Measurements from ENCODE around the gene CNTNAP5.

Gene CNTNAP5

GRCh38 chr2:124065636-124066035, 40.5 kb downstream of the CNTNAP5 start:
- no peak for DNase-seq

- no peak for DNase-seq
Measured at GRCh38 chr2:124066776-124067175, 41.7 kb downstream of the CNTNAP5 start.

DNA sequence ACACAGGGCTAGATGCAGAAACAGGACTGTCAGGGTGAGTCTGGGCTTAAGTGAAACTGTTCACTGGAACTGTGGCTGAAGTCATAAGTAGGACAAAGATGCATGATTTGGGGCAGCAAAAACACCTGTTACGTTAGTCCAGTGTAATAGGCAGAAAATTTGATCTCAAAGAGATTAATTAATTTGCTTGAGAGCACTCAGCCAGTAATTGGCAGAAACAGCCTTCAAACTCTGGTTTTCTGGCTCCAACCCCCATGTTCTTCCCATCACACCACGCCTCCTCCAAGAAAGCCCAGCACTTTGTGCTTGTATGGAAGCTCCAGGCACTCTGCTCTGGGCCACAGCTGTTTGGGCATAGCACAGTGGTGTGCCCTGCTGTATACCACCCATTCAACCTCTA, 54.0 kb downstream of the CNTNAP5 start:
- DNase-seq = no peak

DNA sequence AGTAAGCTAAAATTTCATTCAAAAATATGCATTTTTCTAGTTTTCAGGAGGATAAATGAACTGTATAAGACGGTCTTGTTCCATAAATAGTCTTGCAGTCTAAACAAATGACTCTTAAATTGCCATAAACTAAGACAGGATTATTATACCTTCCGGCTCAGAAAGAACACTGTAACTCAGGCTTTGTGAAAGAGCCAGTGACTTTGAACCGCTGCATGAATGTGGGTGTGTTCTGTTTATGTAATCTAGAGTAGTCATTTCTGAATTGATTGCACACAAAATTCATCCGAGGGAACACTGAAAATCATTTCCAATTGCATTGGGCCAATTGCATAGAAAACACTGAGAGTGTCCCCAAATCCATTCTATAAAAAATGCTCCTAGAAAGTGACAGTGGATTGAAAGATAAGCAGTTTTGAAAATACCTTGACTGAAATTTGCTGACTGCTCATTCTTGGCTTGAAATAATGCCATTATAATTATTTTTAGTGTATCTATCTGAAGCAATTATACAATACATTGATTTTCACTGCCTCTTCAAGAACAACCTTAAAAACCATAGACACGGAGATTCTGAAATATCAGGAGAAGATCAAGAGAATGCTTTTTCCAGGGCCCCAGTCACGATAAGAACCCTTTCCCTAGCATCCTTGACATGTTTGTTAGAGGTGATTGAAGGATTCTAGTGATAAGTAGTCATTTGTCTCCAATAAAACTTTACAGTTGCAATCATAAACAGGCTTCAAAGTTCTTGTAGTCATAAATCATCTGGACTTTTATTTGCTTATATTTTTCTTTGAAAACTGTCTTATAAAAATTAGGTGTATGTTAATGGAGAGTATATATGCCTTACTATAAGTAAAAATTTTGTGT, 55.4 kb downstream of the CNTNAP5 start:
- no peak for DNase-seq

- no peak for DNase-seq
Measured at GRCh38 chr2:124081154-124081716, 56.1 kb downstream of the CNTNAP5 start.

DNA sequence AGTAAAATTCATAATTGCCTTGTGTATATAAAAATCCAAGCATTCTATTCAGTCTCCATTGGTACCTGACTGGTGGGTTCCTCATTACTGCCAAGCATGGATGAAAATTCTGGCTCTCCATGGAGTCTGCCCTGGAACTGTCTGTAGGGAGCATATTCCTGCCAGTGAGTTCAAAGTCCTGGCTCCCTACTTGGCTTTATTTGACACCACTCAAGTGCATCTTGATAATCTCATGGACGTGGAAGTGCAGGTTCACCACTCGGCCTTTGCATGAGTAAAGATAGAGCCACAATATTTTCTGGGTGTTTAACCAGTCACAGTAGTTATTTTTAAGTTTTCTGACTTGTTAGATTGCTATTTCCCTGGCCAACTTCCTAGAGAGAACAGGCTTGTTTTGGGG, 63.5 kb downstream of the CNTNAP5 start:
- no peak for DNase-seq

- no peak for DNase-seq
Measured at GRCh38 chr2:124091721-124092120, 66.6 kb downstream of the CNTNAP5 start.

- no peak for DNase-seq
Measured at GRCh38 chr2:124092651-124093050, 67.6 kb downstream of the CNTNAP5 start.

DNA sequence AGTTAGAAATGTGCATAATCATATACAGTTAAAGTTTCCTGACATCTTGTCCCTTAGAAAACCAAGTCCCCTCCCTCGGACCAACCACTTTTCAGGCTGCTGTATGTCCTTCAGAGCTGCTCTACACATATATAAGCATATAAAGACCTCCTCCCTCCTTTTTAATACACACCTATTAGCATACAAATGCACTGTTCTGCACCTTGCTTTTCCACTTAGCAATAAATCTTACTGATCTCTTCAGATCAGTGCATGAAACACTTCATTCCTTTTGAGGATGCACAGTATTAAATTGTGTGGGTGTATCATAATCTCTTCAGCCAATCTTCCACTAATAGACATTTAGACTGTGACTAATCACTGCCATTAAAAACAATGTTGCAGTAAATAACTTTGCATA, 79.8 kb downstream of the CNTNAP5 start:
- no peak for DNase-seq

DNA sequence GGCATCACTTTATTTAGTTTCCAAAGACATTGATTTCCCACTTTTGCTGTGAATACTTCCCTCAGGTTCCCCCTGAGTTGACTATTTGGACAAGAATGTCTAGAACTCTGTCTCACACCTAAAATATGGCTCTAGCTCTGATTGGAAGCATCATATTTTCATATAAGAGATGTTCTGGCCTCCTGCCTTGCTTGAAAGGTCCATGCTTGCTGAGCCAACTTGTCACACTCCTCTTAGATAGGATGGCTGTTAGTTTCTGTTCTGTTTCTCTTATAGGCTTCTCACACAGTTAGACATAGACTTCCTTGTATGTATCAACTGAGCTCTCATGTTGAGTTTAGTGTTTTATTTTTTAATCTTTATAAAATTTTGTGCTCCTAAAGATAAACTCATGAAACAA, 87.1 kb downstream of the CNTNAP5 start:
- no peak for DNase-seq

GRCh38 chr2:124112966-124113365, 87.9 kb downstream of the CNTNAP5 start:
- no peak for DNase-seq

GRCh38 chr2:124120246-124120645, 95.2 kb downstream of the CNTNAP5 start:
- no peak for DNase-seq

- no peak for DNase-seq
Measured at GRCh38 chr2:124121106-124121505, 96.0 kb downstream of the CNTNAP5 start.

DNA sequence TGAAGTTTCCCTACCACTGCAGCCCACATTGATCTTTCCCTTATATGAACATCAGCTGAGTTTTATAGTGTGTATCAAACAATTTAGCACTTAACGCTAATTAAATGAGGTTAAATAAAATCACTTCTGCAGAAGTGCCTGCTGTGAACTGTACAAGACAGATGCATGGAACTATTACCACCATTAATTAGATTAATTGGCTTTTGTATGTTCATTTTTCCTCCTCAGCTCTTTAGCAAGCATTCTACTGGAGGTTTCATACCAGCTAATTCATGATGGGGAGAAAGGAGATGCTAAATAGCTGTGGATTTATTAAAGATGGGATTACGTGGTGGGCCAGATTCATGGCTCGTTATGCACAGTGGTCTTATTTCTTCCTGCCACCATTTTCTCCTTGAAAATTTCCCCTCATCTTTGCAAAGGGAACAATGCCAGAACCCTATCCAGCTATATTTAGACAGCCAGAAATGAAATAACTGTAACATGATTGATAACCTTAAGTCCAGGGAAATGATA, 96.7 kb downstream of the CNTNAP5 start:
- no peak for DNase-seq

DNA sequence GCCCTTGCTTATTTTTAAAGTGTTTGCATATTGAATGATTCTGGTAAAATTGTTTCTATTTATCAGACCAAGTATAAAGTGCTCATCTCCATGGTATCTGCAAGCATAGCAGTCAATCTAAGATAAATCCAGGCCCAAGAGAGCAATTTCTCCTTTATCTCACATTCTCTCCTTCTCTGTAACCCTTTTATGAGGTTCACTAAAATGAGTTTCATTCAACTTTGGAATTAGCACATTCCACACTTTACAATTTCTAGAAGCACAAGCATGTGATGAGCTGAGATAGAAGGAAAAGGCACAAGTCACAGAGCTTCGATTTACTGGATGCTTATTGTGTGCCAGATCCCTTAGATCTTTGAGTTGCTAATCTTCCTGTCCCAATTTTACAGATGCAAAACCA, 97.3 kb downstream of the CNTNAP5 start:
- no peak for DNase-seq

DNA sequence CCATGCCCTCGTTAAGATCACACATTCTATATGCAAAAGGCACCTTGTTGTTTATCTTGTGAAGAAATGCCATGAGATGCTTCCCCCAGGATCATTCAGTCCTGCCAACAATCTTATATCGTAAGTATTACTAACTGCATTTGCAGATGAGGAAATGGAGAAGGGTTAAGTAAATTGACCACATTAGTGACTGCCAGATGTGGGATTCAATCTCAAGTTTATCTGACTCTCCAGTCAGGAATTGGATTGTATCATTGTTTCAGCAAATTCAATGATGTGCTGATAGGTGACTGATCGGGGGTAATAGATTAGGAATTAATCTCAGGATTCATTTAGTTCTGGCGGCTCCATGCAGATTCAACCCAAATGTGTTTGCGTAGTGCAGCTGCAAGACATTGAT, 106.2 kb downstream of the CNTNAP5 start:
- no peak for DNase-seq

GRCh38 chr2:124136110-124136509, 111.0 kb downstream of the CNTNAP5 start:
- no peak for DNase-seq

DNA sequence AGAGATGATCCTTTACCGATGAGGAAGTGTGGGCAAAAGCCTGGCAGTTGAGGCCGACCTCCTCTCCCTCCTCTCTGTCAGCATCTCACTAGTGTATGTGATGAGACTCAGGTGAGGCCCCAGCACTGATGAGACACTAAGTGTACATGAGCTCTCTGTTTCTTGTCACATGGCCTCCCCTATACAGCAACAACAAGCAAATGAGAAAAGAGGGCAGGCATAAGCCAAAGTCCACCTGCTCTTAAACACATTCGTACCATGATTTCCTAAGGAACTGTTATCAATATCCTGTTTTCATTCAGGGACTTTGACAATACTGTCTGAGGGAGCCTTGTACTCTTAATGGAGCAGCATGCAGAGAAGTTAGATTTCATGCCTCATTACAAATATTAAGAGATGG, 113.0 kb downstream of the CNTNAP5 start:
- DNase-seq = no peak

DNA sequence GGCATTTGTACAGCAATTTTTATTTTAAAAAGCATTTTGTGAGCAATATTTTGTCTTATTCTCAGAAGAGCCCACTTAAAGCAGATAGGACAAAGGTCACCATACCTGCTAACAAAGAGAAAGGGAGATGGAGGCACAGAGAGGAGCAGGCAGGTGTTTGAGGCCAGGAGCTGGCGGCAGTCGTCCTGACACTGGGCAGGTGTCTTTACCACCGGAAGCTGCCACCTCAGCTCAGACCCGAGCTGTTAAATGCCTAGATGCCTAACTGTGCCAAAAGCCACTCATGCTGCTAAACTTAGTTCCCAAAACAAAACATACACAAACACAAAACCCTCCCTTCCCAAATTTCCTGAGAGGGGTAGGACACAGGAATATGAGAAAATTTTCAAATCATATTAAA, 120.9 kb downstream of the CNTNAP5 start:
- no peak for DNase-seq

GRCh38 chr2:124147552-124147951, 122.5 kb downstream of the CNTNAP5 start:
- DNase-seq = no peak

DNA sequence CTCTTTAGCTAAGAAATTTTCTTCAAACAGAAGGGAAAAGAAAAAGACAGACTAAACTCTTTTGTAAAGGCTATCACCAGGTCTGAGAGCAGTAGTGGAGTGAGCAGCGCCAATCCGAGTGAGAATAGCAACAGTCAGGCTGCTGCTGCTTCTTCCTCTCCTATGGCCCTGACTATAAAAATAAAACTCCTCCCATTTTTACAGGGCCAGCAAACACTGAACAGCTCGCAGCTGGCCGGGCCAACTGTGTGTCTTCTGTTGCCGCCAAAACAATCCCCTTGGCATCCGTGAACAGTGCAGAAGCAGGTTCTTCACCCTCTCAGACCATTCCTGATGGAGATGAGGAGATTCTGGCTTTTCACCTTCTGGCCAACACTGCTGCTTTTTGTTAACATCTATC, 124.5 kb downstream of the CNTNAP5 start:
- no peak for DNase-seq

DNA sequence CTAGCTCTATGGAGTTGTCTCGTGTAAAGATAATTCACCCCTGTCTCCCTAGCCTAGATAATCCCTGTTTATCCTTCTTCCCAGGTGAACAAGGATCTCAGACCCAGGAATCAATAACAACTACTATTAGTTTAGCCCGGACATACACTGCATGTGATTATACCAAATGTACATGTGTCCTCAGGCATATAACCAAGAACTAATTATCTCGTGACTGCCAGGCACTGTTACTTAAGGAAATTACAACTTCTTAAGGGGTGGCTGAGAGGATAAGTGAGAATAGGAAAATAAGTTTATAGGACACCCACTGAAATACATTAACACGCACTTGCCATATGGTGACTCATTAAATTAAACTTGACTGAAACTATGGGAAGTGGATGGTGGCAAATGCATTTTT, 126.6 kb downstream of the CNTNAP5 start:
- no peak for DNase-seq

DNA sequence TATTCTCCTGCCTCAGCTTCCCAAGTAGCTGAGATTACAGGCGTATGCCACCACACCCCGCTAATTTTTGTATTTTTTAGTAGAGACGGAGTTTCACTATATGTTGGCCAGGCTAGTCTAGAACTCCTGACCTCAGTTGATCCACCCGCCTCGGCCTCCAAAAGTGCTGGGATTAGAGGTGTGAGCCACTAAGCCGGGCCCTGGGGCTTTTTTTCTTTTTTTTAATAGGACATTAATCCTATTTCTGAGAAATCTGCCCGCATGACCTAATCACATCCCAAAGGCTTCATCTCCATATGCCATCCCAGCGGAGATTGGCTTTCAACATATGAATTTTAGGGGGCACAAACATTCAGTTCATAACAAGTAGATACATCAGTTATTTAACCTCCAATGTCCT, 128.6 kb downstream of the CNTNAP5 start:
- no peak for DNase-seq

DNA sequence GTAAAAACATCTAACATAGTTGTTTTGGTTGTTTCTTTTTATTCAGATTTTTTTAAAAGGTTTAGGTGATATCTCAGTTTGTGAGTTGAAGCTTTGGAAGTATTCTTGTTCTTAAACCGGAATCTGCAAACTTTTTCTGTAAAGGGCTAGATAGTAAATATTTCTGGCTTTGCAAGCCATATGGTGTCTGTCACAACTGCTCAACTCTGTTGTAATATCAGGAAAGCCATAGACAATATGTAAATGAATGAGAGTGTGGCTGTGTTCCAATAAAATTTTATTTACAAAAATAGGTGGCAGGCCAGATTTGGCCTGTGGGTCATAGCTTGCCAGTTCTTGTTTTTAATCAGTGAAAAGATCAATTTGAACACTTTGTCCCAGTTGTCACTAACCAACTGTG, 134.1 kb downstream of the CNTNAP5 start:
- DNase-seq = no peak

Data from T-helper 2 cell (primary cell).